Pons (tissue), 1 donor: ENCODE results near the gene MAGIX.

Experiments used
- DNase-seq: peaks from one replicate; pipeline ENCODE4 v3.0.0-alpha.2; 2016; ENCODE audit warnings: low spot score

The MAGIX gene

GRCh38 chrX:49206543-49206942, 44.0 kb downstream of the MAGIX start:
- DNase-seq: no peak

- no peak for DNase-seq
These were observed 45.8 kb downstream of the MAGIX start for GRCh38 chrX:49208399-49208798.

DNA sequence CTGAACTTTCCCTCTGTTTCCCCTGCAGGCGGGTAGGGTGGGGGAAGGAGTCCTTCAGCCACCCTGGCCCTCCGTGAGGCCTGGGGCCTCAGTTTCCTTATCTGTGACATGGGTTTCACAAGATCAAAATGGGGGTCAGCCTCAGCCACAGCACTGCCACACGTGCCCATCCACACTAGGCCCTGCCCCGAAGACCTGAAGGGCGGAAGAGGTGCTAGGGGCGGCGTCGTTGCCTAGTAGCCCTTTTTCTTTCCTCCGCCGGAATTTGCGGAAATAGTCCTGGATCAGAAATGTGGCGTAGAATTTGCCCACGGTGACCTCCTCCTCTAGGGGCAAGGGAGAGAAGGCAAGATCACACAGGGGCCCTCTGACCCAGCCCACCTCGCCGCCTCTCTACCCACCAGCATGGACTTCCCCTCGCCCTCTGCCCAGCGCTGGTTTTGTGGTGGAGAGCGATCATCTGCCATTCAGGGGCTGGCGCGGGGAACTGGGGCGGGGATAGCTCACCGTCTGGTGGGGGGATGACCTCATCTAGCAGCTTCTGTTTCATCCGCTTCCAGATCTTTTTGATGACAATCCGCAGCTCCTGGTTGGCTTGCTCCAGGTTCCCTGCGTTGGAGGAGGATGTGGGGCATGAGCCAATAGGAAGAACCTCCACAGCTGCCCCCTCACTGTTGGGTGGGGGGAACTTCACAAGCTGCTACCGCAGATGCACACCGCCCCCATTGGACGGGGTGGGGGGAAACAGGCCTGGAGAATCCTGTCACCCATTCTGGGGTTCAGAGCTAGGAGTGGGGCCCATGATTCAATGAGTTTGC, 47.1 kb downstream of the MAGIX start:
- DNase-seq: no peak

DNA sequence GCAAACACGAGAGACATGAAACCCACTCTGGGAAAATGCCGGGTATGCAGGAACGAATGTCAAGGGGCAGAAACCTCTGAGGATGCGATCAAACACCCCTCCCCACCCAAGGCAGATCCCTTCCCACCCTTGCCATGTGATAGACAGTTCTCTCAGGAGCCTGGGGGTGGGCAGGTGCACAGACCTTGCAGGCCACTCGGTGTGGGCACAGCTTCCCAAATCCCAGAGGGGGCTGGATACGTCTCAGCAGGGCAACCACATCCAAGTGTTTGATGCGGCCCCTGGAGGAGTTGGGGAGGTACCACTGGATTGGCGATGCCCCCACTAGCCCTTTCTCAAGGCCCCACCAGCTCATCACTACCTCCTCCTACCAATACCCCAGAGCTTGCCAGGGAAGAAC, 47.8 kb downstream of the MAGIX start:
- DNase-seq: no peak

- DNase-seq: no peak
These were observed 48.5 kb downstream of the MAGIX start for GRCh38 chrX:49211074-49211473.

GRCh38 chrX:49212209-49212608, 49.7 kb downstream of the MAGIX start:
- DNase-seq: no peak

DNA sequence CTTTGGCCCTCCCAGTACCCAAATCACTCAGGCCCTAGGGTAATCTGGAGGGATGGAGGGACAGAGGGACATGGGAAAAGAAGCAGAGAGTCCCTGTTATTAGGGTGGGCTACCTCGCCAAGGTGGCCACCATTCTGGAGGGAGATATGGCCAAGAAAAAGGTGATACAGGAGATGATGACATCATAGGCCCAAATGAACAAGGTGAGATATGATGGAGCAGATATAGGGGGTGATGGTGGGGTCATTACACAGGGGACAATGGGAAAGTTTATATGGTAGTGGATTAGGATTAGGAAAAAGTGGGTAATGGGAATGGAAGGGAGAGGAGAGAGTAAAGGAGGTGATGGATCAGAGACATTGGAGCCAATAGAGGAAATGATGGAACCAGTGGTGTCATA, 50.3 kb downstream of the MAGIX start:
- no peak for DNase-seq

GRCh38 chrX:49214416-49214815, 51.9 kb downstream of the MAGIX start:
- DNase-seq: no peak

DNA sequence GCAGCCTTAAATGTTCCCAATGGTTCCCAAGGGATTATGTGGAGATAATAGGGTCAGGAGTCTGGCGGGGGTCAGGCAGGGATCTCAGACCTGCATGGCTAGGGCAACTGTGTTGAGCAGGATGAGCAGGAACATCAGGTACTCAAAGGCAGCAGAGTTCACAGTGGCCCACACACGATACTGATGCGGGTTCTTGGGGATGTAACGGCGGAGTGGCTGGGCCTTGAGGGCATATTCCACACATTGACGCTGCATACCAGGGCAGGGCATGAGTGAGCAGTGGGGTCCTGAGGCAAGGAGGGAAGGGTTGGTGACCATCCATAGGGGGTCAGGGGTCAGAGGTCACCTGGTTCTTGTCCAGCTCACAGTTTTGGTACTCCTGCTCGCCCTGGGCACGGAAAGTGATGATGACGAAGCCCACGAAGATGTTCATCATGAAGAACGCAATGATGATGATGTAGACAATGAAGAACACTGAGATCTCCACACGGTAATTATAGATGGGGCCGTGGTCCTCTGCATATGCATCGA, 52.5 kb downstream of the MAGIX start:
- no peak for DNase-seq
